Measurements from ENCODE around the gene NCK2. TPM values are rescaled to one million over a fixed set of nuclear protein-coding genes. Genes with fewer than 3 reads are reported as not detected.

The NCK2 gene
- total and polyA plus RNA-seq, 2 of the 13 experiments (the other 11 are each of a cell fraction or from before 2014, with no cell fraction given): 14.8 to 23.5 TPM

GRCh38 chr2:105800953-105801635 lies 56.4 kb downstream of the NCK2 start (continued):
- TF ChIP-seq ZNF687 (CRISPR knock-in tag; IDR thresholded peaks at IDR 0.05) (peak; percentile 79), KDM5B (CRISPR knock-in tag; IDR thresholded peaks at IDR 0.05; ENCODE audit: borderline replicate concordance) (0 out of 2 replicates have a peak, but pooled peaks have one; percentile 32), ZNF75D (CRISPR knock-in tag; IDR thresholded peaks at IDR 0.05; ENCODE audit: borderline replicate concordance) (no peak), ZNF609 (CRISPR knock-in tag; IDR thresholded peaks at IDR 0.05; ENCODE audit: borderline replicate concordance) (0 out of 2 replicates have a peak, but pooled peaks have one; percentile 24), ARNTL (CRISPR knock-in tag; IDR thresholded peaks at IDR 0.05) (peak; percentile 82), ZNF644 (CRISPR knock-in tag; IDR thresholded peaks at IDR 0.05; ENCODE audit: low read depth) (peak; percentile 57; the same call in 1 of the 2 replicates), SRF (IDR thresholded peaks at IDR 0.05; ENCODE audit: low read depth, low read length) (no peak), TFDP1 (CRISPR knock-in tag; IDR thresholded peaks at IDR 0.05; ENCODE audit: borderline replicate concordance) (peak; percentile 60; the same call in 1 of the 2 replicates), SOX13 (IDR thresholded peaks at IDR 0.05) (peak; percentile 84), SOX13 (CRISPR knock-in tag; conservative IDR thresholded peaks at IDR 0.05 in 1 of 2, IDR thresholded peaks at IDR 0.05 in 1 of 2) (peak in 1 of 2 experiments; percentile 92; a peak in 2 of 4 replicates), ZNF281 (CRISPR knock-in tag; IDR thresholded peaks at IDR 0.05; ENCODE audit: borderline replicate concordance) (peak; percentile 35; the same call in 1 of the 2 replicates), FOXA3 (CRISPR knock-in tag; IDR thresholded peaks at IDR 0.05) (peak; percentile 60), KDM1A (CRISPR knock-in tag; IDR thresholded peaks at IDR 0.05) (0 out of 2 replicates have a peak, but pooled peaks have one; percentile 28), KAT8 (CRISPR knock-in tag; IDR thresholded peaks at IDR 0.05) (no peak), ZBTB7A (CRISPR knock-in tag; IDR thresholded peaks at IDR 0.05) (peak; percentile 69; the same call in 1 of the 2 replicates)

All from HepG2 (cell line).